H1 (cell line): ENCODE results near the gene ZNF469. TPM values are rescaled to one million over a fixed set of nuclear protein-coding genes. Genes with fewer than 3 reads are reported as not detected.

Experiments
- CTCF ChIA-PET: fragments of 300-600 bp; sonication (Branson Sonifier 250); formaldehyde crosslinking; loops from one replicate; lab custom pipeline; 2021; ENCODE audit not compliant: partially characterized antibody; lab: Charles Lee
- POLR2A ChIA-PET: fragments of 300-600 bp; sonication (Branson Sonifier 250); formaldehyde crosslinking; loops from one replicate; lab custom pipeline; 2021; ENCODE audit warnings: inconsistent platforms; ENCODE audit not compliant: partially characterized antibody; lab: Charles Lee
- DNase-seq, 2 experiments: peaks; one replicate each; pipeline versions ENCODE4 v3.0.0 to v3.0.0-alpha.2; 2010 to 2022; ENCODE audit warnings: low spot score in 2 of 2, low read depth in 1 of 2, mixed read lengths in 1 of 2
- FAIRE-seq: peaks from 2 replicates; lab custom pipeline; 2011; peaks lifted over from hg19 to GRCh38; lab: Jason Lieb, UNC
- H2AFZ ChIP-seq: 2 replicates; pipeline ENCODE4 v1.8.1; 2012; ENCODE audit warnings: low read length, inconsistent platforms
- H2AK5ac ChIP-seq: 2 replicates; pipeline ENCODE4 v1.6.1; 2013; ENCODE audit warnings: low read depth, low read length
- H2BK120ac ChIP-seq: replicated peaks from 2 replicates; pipeline ENCODE3; 2013; ENCODE audit warnings: low read depth, low read length, inconsistent platforms
- H2BK12ac ChIP-seq: 2 replicates; pipeline ENCODE4 v1.6.1; 2013; ENCODE audit warnings: low read depth, low read length
- H2BK15ac ChIP-seq: 2 replicates; pipeline ENCODE4 v1.6.1; 2013; ENCODE audit warnings: low read length
- H2BK20ac ChIP-seq: 2 replicates; pipeline ENCODE4 v1.6.1; 2013; ENCODE audit warnings: low read length
- H2BK5ac ChIP-seq: 2 replicates; pipeline ENCODE4 v1.6.1; 2013; ENCODE audit warnings: low read depth, low read length
- H3K14ac ChIP-seq: 2 replicates; pipeline ENCODE4 v1.6.1; 2013; ENCODE audit warnings: inconsistent platforms; ENCODE audit not compliant: insufficient read length
- H3K18ac ChIP-seq: 2 replicates; pipeline ENCODE4 v1.6.1; 2013; ENCODE audit warnings: low read length; ENCODE audit errors: extremely low read depth
- H3K23ac ChIP-seq: 2 replicates; pipeline ENCODE4 v1.6.1; 2013; ENCODE audit warnings: inconsistent platforms; ENCODE audit not compliant: insufficient read length
- H3K23me2 ChIP-seq: 2 replicates; pipeline ENCODE4 v1.6.1; 2013; ENCODE audit warnings: low read depth, low read length
- H3K27ac ChIP-seq: 2 replicates; pipeline ENCODE4 v1.6.1; 2011; ENCODE audit warnings: low read depth, low read length, inconsistent platforms
- H3K27me3 ChIP-seq, 4 experiments: replicated peaks in 1 of 4; 1 replicate in 1 of 4; 2 replicates in 3 of 4; pipeline versions ENCODE4 v1.6.1 to v1.8.1; 2011 to 2013; ENCODE audit warnings: low read length in 3 of 4, mild to moderate bottlenecking in 3 of 4, inconsistent platforms in 2 of 4, mixed read lengths in 2 of 4, moderate library complexity in 1 of 4; ENCODE audit not compliant: control insufficient read depth in 3 of 4, insufficient read depth in 3 of 4; ENCODE audit errors: extremely low read depth in 1 of 4
- H3K36me3 ChIP-seq, 4 experiments: 2 replicates each; pipeline versions ENCODE4 v1.6.1 to v1.8.1; 2011 to 2013; ENCODE audit warnings: mild to moderate bottlenecking in 4 of 4, low read length in 3 of 4, moderate library complexity in 2 of 4, control low read depth in 1 of 4, inconsistent platforms in 1 of 4; ENCODE audit not compliant: insufficient read depth in 4 of 4, control insufficient read depth in 2 of 4
- H3K4ac ChIP-seq: replicated peaks from 2 replicates; pipeline ENCODE3; 2013; ENCODE audit warnings: low read length, low read depth, mixed read lengths, inconsistent platforms; ENCODE audit not compliant: insufficient read length
- H3K4me1 ChIP-seq, 4 experiments: replicated peaks in 1 of 4; 1 replicate in 1 of 4; 2 replicates in 3 of 4; pipeline versions ENCODE4 v1.6.1 to v1.8.1; 2011 to 2013; ENCODE audit warnings: low read length in 3 of 4, inconsistent platforms in 2 of 4, mixed read lengths in 1 of 4; ENCODE audit not compliant: insufficient read depth in 4 of 4, control insufficient read depth in 3 of 4
- H3K4me2 ChIP-seq, 2 experiments: 2 replicates each; pipeline versions ENCODE4 v1.6.1 to v1.8.1; 2011 to 2013; ENCODE audit warnings: low read depth in 2 of 2, low read length in 2 of 2, control low read depth in 1 of 2, inconsistent platforms in 1 of 2, mild to moderate bottlenecking in 1 of 2; ENCODE audit not compliant: insufficient read depth in 1 of 2
- H3K4me3 ChIP-seq, 4 experiments: fragments of 200-600, 300-600 bp in 1 of 4; sonication (generic), shearing (Covaris generic), sonication (Bioruptor Twin) in 1 of 4; 2 replicates each; pipeline versions ENCODE4 v1.5.1 to v1.8.1; 2011 to 2016; ENCODE audit warnings: low read length in 4 of 4, low read depth in 3 of 4, control low read depth in 2 of 4, inconsistent platforms in 2 of 4, mild to moderate bottlenecking in 2 of 4, mixed read lengths in 1 of 4, moderate library complexity in 1 of 4; ENCODE audit not compliant: insufficient read depth in 2 of 4; ENCODE audit errors: extremely low read depth in 1 of 4
- H3K56ac ChIP-seq: replicated peaks from 2 replicates; pipeline ENCODE3; 2013; ENCODE audit warnings: low read depth, mild to moderate bottlenecking, mixed read lengths, low read length, inconsistent platforms; ENCODE audit not compliant: insufficient read length
- H3K79me1 ChIP-seq: 2 replicates; pipeline ENCODE4 v1.6.1; 2013; ENCODE audit warnings: low read depth, low read length, control low read depth
- H3K79me2 ChIP-seq, 2 experiments: 2 replicates each; pipeline versions ENCODE4 v1.6.1 to v1.8.1; 2012 to 2013; ENCODE audit warnings: low read length in 2 of 2, mild to moderate bottlenecking in 2 of 2, inconsistent platforms in 1 of 2; ENCODE audit not compliant: insufficient read depth in 2 of 2, control insufficient read depth in 1 of 2
- H3K9ac ChIP-seq, 4 experiments: replicated peaks in 1 of 4; 1 replicate in 1 of 4; 2 replicates in 3 of 4; pipeline versions ENCODE4 v1.6.1 to v1.8.1; 2011 to 2013; ENCODE audit warnings: low read depth in 3 of 4, low read length in 3 of 4, control low read depth in 2 of 4, mild to moderate bottlenecking in 2 of 4, moderate library complexity in 2 of 4, inconsistent platforms in 1 of 4; ENCODE audit errors: extremely low read depth in 1 of 4
- H3K9me3 ChIP-seq, 2 experiments: 2 replicates each; pipeline versions ENCODE4 v1.6.1 to v1.8.1; 2012 to 2013; ENCODE audit warnings: mild to moderate bottlenecking in 2 of 2, moderate library complexity in 2 of 2, control low read depth in 1 of 2, inconsistent platforms in 1 of 2, low read depth in 1 of 2, low read length in 1 of 2, mixed read lengths in 1 of 2; ENCODE audit not compliant: insufficient read depth in 2 of 2
- H4K20me1 ChIP-seq, 2 experiments: replicated peaks in 1 of 2; 2 replicates each; pipeline versions ENCODE3 to v1.8.1; 2011 to 2013; ENCODE audit warnings: inconsistent platforms in 2 of 2, low read length in 2 of 2, mild to moderate bottlenecking in 1 of 2; ENCODE audit not compliant: insufficient read depth in 2 of 2, control insufficient read depth in 1 of 2
- H4K5ac ChIP-seq: 2 replicates; pipeline ENCODE4 v1.6.1; 2013; ENCODE audit warnings: low read length, low read depth, mixed read lengths, inconsistent platforms; ENCODE audit not compliant: insufficient read length
- H4K8ac ChIP-seq: 2 replicates; pipeline ENCODE4 v1.8.0; 2013; ENCODE audit warnings: mild to moderate bottlenecking, moderate library complexity, low read length, inconsistent platforms; ENCODE audit not compliant: insufficient read depth; ENCODE audit errors: extremely low read depth
- H4K91ac ChIP-seq: replicated peaks from 2 replicates; pipeline ENCODE3; 2013; ENCODE audit warnings: low read length, mixed read lengths, inconsistent platforms; ENCODE audit not compliant: insufficient read length
- HDAC6 ChIP-seq: IDR thresholded peaks from one replicate; pipeline ENCODE4 v1.7.1; 2012; ENCODE audit warnings: low read depth, mild to moderate bottlenecking, inconsistent platforms, low read length, moderate library complexity
- JUND ChIP-seq: IDR thresholded peaks from 2 replicates; pipeline ENCODE4 v1.6.1; 2011; ENCODE audit warnings: mild to moderate bottlenecking, improper control_type of control experiment, low read length
- KDM1A ChIP-seq: fragments of 200-600, 300-600 bp; sonication (generic); IDR thresholded peaks from 2 replicates; pipeline ENCODE4 v1.7.1; 2016; ENCODE audit warnings: mild to moderate bottlenecking, low read length, borderline replicate concordance
- NRF1 ChIP-seq: IDR thresholded peaks from 2 replicates; pipeline ENCODE4 v1.6.1; 2011; ENCODE audit warnings: mild to moderate bottlenecking, low read depth, low read length, improper control_type of control experiment
- POLR2AphosphoS5 ChIP-seq: IDR thresholded peaks from 2 replicates; pipeline ENCODE4 v1.6.1; 2011; ENCODE audit warnings: low read depth, low read length
- SIN3A ChIP-seq, 2 experiments: IDR thresholded peaks in 1 of 2; conservative IDR thresholded peaks in 1 of 2; 2 replicates each; pipeline ENCODE4 v1.6.1; 2011 to 2012; ENCODE audit warnings: low read length in 2 of 2, improper control_type of control experiment in 1 of 2, low read depth in 1 of 2, mild to moderate bottlenecking in 1 of 2
- SUZ12 ChIP-seq: fragments of 200-600 bp; sonication (generic); IDR thresholded peaks from 2 replicates; pipeline ENCODE4 v1.6.1; 2012; ENCODE audit warnings: mild to moderate bottlenecking, inconsistent platforms, low read length, moderate library complexity, mixed read lengths
- WGBS, 2 experiments: shearing (Covaris generic) in 1 of 2; methylation state at CpG; one replicate each; pipeline versions ENCODE4 v1.1.6 to v1.1.7; 2013 to 2015; ENCODE audit warnings: low lambda C conversion rate in 2 of 2, mixed read lengths in 2 of 2, inconsistent platforms in 1 of 2, low coverage in 1 of 2, missing lambda C conversion rate in 1 of 2; ENCODE audit not compliant: insufficient replicate concordance in 2 of 2, insufficient coverage in 1 of 2, insufficient read length in 1 of 2; ENCODE audit errors: extremely low coverage in 1 of 2, missing lambda C conversion rate in 1 of 2; 5-methylcytosine and 5-hydroxymethylcytosine counted together
- polyA plus RNA-seq, 7 experiments: library from polyadenylated mRNA; depleted of rRNA in 3 of 7; stranded (reverse) in 5 of 7; unstranded in 2 of 7; fragments of >200 nt in 5 of 7; fragments of 200-250 nt in 2 of 7; gene quantifications; 1 replicate in 5 of 7; 2 replicates in 1 of 7; 4 replicates in 1 of 7; pipeline versions ENCODE4 v1.2.1 to v1.2.3, GENCODE V29; 2011 to 2013; ENCODE audit warnings: missing spikeins in 2 of 7, mixed read lengths in 2 of 7
- total RNA-seq: library from RNA; stranded (reverse); fragmentation: NEBNext Ultra II Directional; extraction: Animal tissue kit (Norgen Biotek cat#: 25700); gene quantifications from 2 replicates; pipeline ENCODE4 v1.2.1, GENCODE V29; 2021

The ZNF469 gene
- total and polyA plus RNA-seq, 2 of the 8 experiments (the other 6 are each of a cell fraction or from before 2014, with no cell fraction given): 0.30 to 1.8 TPM

DNA sequence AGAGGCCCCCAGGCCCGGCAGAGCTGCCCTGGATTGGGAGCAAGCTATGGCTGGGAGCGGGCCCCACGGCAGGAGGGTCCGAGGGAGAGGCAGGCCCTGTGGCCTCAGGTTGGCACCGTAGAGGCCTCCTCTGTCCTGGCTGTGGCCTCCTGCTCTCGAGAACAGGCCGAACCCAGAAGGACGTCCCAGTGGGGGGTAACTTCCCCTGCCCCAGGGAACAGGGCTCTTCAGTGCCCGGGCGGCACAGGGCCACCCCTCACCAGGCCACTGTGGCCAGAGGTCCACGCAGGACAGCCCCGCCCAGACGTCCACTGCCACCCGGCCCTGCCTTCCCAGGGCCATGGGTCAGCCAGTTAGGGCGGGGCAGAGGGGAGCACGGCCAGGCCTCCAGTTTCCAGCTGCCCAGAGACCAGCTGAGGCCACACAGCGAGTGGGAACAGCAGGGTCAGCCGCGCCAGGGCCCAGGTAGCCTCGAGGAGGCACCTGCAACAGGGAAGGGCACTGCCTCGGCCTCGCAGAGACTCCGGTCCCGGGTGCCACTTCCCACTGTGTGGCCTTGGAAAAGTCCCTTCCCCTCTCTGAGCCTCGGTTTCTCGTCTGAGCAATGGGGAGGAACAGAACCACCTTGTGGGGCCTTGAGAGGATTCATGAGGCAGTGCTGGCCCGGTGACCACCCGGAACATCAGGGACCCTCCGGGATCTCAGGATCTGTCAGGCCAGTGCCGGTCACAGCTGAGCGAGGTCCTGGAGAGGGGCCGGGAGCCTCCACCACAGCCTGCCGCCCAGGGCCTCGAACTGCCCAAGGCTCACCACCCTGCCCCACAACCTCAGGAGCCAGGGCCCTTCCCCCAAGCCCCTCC lies 32.0 kb downstream of the ZNF469 start:
- no peak for FAIRE-seq

More for the DNA sequence above, 32.0 kb downstream of the ZNF469 start:
- Histone ChIP-seq H3K23ac (no peak overlapping the region), H2AFZ (no peak overlapping the region), H3K4me2 (no peak overlapping the region), H3K4me1 (no peaks in the 10 kb centered on the region; a peak in 1 of 7 replicates), H2BK5ac (no peak overlapping the region), H4K91ac (no peak overlapping the region), H3K9ac (no peak overlapping the region), H4K5ac (no peak overlapping the region), H3K27me3 (no peaks in the 10 kb centered on the region), H3K79me2 (no peaks in the 10 kb centered on the region), H3K36me3 (no peaks in the 10 kb centered on the region; a peak in 1 of 8 replicates), H2AK5ac (no peak overlapping the region), H2BK15ac (no peak overlapping the region), H2BK20ac (no peak overlapping the region), H3K14ac (no peak overlapping the region), H3K56ac (no peak overlapping the region), H3K23me2 (no peaks in the 10 kb centered on the region), H3K9me3 (no peaks in the 10 kb centered on the region), H3K27ac (no peak overlapping the region), H3K4me3 (no peak overlapping the region), H3K4ac (no peak overlapping the region), H4K20me1 (peaks cover 0 to 1% of the 10 kb centered on the region in 2 experiments), H2BK12ac (no peak overlapping the region), H3K18ac (no peak overlapping the region), H3K79me1 (no peaks in the 10 kb centered on the region), H2BK120ac (no peak overlapping the region), H4K8ac (no peak overlapping the region)
- DNase-seq: no peak
- WGBS, 2 experiments: 89% methylated on average over 33 of the region's 34 CpGs; no CpG with 5 or more reads in 1 of the 2 experiments
- ChIA-PET POLR2A (no interaction called here), CTCF (interaction anchor here (1.2 kb wide), 1 partner anchor 9 kb away, joined by 6 read pairs; no protein-coding TSS in a partner anchor)
- TF ChIP-seq SUZ12: no peak
- TF ChIP-seq POLR2AphosphoS5: no peak
- no peak for TF ChIP-seq NRF1
- no peak for TF ChIP-seq SIN3A (conservative IDR thresholded peaks at IDR 0.05 in 1 of 2, IDR thresholded peaks at IDR 0.05 in 1 of 2; ENCODE audit: low read depth in 1 of 2, low read length in 2 of 2)
- no peak for TF ChIP-seq KDM1A
- no peak for TF ChIP-seq JUND
- no peak for TF ChIP-seq HDAC6
